CD4-positive, alpha-beta T cell treated with Interleukin-10 for 1 hour (primary cell): ENCODE measurements around the gene CDC45.
"Not testable (repeated sequence)": the region's sequence is repeated elsewhere in the genome, so short reads cannot be mapped to it uniquely, and the experiment has no call there.

Experiments
- DNase-seq: peaks from one replicate; pipeline ENCODE4 v3.0.0-alpha.2; 2020

Gene CDC45

DNA sequence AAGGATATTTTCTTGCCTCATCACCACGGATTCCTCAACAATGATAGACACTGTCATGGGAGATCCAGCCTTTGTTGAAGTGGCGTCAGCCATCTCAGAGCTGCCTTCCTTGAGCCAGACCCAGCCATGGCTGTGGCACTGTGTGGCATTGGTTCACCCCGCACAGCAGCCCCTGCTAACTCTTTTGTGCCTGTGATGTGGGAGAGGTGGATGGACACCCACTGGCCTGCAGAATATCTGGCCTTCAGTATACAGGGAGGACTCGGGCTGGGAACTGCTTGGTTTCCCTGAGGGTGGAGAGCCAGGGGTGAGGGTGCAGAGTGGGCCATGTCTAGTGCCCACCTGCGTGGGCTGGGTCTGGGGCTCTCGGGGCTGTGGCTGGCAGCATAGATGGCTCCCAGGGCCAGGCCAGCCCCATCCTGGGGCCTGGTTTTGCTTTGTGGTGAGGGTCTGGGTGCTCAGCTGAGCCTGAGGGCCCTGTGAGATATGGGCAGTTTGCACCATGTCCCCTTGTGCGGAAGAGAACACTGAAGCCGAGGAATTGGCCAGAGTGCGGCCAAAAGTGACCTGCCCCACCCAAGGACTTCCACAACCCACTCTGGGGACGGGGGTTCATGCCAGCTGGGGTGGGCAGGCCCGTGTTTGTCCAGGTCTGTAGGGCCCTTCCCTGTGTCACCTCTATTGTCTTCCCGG lies 38.3 kb downstream of the CDC45 start:
- DNase-seq, result no peak

DNA sequence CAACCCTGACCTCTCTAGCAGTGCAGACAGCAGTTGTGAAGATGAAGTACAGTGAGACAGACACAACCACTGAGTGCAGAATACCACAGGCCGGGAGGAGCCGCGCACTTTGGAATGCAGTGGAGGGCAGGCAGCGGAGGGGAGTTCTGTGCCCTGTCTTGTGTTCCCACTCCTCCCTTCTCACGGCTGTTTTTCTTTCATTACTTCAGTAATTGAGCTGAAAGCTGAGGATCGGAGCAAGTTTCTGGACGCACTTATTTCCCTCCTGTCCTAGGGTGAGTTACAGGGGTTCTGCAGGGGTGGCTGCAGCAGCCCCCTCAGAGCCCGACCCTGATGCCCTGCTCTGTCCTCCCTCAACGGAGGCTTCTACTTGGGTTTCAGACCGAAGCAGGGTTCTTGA lies 38.9 kb downstream of the CDC45 start:
- DNase-seq, result no peak

DNA sequence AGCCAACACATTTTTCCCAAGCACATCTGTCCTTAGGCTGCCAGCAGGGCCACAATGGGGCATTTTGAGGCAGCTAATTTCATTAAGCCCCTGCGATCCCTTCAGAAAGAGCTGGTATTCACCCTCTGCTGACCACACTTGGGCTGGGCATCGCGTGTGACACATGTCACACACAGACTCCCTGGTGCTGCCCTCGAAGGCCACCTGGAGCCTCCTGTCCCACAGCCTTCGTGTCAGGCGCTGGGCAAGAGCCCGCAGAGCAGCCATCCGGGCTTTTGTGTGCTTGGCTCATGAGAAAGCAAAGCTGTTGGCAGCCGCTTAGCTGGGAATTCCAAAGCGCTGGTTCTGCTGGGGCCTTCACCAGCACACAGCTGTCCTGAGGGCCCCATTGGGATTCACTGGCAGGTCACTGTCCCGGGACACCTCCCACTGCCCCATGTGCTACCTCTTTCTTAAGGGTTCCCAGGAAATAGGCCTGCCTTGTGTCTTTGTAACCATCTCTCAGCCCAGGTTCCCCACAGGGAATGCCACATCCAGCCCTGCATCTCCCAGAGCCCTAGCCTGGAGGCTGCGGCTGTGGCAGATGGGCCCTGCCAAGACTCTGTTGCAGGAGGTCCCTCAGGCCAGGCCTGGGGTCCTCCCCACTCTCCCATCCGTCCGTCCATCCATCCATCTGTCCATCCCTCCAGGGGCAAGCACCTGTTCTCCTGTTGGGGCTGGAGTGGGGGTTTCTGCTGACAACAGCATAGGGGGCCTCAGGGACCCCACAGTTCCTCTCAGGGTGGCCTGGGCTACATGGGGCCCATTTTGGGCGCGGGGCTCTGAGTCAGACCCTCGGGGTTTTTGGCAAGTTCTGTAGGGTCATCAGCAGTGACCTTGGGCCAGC lies 39.6 kb downstream of the CDC45 start:
- no peak for DNase-seq

DNA sequence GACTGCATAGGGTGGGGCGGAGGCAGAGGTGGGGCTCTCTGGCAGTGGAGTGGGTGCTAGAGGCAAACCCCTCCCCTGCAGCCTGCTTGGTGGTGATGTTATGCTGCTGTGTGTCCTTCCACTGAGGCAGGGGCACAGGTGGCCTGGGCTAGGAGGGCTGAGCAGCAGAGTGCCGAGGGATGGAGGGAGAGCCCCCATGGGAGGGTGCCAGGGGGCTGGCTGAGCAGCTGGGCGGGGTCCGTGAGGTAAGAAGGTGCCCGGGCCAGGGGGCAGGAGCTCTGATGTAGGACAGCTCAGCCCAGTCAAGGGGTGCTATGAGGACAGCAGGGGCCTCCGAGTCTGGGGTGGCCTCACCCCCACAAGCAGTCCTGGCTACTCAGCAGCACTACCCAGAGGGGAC lies 40.3 kb downstream of the CDC45 start:
- DNase-seq, result no peak

DNA sequence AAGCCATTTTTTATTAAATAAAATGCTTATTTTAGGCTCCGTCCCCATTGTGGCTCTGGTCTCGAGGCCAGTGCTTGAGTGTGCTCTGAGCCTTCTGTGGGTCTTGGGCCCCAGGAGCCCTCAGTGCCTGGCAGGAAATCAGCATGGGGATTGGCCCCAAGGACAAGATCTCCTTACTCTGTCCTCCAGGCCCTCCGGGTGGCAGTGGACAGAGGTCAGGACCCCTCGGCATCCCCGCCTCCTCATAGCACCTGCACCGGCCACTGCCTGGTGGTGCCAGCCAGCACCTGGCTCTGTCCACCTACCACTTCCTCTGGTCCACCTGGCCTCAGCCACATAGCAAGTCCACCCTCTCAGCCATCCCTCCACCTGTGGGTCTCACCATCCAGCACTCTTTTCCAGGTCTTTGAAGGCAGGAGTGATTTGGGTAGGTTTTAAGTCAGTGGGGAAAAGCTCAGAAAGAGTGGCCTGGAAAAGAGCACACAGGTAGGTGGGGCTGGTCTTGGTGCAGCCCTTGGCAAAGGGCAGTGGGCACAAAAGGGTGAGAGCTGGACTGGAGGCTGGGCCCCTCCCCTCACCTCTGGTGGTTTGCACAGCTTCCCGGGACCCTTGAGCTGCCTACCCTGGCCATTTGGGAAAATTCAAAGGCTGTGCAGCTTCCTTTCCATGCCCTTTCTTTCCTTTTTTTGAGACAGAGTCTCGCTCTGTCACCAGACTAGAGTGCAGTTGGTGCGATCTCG lies 41.0 kb downstream of the CDC45 start:
- DNase-seq, result no peak

DNA sequence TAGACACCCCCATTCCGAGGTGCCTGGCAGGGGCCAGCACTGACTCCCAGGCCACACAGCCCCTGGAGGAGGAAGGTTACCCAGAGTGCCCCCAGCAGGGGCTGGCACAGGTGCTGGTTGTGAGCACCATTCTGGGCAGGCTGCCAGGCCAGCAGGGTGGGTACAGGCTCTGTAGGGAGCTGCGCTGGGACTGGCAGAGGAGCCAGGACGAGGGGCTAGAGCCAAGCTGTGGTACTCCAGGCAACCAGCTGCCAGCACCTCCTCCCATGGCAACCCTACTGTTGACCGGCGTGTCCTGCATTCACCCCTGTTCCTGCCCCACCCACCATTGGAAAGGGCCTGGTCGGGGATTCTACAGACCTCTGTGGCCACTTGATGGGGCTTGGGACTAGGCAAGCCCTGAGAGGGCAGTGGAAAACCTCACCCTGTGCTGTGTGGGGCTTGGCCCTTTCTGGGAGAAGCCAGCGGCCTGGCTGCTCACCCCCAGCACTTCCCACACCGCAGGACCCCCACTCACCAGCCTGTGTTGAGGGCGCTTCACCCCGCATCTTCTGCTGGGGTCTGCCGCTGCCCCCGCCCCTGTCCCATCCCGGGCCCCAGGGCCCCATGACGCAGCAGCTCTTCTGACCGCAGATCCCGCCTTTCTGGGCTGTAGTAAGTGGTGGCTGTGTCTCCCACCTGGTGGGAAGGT lies 42.6 kb downstream of the CDC45 start:
- DNase-seq, result no peak

DNA sequence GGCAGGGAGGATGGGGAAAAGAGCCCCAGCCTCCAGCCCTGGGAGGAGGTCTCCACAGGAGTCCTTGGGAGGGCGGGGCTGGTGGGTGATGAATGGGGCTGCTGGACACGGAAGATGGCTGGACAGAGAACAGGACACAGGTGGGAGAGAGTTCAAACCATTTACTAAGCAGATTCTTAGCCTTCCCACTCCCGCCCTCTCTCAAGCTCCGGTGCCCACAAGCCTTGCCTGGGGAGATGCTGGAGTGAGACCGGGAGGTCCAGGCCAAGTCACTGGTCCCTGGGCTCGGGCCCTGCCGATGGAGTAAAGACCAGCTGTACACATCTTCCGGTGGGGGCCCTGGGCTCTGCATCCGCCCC lies 43.1 kb downstream of the CDC45 start:
- no peak for DNase-seq

DNA sequence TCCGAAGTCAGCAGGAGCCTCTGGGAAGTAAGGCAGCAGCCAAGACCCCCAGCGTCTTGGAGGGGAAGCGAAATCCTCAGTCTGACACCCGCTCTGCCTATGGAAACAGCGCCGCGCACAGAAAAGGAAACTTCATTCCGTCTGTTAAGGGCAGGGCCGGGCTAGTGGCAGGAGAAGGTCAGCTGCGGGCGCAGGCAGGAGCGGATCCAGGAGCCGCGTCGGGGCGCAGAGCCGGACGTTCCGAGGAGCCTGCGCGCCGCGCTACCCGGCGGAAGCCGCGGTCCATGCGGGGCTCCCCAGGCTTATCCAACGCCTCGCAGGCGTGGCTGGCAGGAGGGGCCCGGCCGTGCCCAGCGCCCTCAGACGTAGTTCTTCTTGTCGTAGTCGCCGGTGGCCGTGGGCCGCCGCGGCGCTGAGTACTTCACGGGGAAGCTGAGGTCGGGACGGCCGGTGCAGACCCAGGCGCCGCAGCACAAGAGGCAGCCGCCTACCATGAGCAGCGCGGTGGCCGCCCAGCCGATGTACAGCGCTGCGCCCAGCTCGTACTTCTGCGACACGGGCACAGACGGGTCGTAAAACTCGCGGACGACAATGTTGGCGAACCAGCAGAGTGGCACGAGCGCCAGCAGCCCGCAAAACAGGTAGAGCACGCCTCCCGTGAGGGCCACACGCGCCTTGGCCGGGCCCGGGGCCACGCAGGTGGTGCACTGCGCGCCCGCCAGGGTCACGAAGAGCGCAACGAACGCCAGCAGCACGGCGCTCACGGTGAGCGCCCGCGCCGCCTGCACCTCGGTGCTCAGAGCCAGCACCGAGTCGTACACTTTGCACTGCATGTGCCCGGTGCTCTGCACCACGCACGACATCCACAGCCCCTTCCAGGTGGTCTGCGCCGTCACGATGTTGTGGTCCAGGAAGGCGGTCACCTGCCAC lies 43.8 kb downstream of the CDC45 start:
- DNase-seq, result no peak

DNA sequence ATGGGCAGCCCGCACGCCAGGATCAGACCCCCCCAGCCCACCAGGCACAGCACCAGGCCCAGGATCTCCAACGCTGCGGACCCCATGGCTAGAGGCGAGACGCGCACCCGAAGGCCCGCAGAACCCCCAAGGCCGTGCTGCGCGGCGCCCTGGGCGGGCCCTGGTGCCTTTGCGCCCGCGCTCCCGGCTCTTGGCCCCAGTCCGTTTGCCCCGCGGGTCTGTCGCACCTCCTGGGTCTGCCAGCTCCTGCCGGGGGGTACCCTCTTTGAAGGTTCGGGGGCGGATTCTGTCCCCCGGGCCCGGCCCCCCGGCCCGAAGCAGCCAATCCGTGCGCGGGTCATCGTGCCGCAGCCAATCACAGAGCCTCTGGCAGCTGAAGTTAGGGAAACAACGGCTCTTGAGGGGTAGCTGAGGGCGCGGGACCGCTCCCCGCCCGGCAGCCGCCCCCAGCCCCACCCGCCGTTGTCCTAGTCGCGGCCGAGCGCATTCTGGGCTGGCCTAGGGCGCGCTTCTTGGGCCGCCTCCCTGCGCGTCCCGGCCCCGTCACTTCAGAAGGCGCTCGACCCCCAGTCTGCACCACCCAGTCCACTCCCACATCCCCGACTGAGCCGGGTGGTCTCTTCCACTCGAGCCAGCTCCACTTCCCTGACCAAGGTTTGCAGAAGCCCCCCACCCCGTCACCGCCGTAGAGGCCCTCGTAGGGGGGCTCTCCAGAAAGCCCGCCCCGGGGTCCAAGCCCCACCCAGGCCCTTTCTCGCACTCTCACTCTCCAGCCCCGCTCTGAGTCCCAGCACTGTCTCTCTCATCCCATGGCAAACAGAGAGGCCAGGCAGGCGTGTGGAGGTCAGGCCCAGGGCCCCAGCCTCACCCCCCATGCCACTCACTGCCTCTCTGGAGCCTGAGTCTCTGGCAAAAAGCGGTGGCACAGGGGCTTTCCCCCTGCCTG lies 44.7 kb downstream of the CDC45 start, which contains the start of gene CLDN5:
CLDN5 (minus strand) TSS at position 241 of the 946 bp plus-strand sequence; CDS start at position 86, 155 bp downstream.
- DNase-seq, result no peak

DNA sequence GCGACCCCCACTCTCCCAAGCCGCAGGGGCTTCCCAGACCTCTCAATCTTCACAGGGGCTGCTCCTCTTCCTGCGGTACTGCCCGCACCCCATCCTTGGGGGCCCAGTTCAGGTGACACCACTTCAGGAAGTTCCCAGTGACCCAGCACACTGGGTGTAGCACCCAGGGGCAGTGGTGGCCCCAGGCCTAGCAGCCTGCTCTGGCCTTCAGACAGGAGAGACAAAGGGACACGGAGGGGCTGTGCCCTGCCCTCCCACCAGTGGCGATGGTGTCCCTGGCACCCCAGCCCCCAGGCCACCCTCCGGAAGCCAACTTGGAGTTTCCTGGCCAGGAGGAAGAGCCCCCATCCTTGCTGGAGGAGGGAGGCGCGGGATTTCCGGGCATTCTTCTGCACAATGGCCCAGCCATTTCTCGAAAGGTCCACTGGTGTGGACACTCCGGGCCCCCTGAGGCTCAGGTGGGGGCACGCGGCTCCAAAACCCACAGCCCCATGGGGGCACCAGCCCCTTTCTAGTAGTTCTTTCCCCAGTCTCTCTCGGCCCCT lies 45.5 kb downstream of the CDC45 start:
- no peak for DNase-seq

DNA sequence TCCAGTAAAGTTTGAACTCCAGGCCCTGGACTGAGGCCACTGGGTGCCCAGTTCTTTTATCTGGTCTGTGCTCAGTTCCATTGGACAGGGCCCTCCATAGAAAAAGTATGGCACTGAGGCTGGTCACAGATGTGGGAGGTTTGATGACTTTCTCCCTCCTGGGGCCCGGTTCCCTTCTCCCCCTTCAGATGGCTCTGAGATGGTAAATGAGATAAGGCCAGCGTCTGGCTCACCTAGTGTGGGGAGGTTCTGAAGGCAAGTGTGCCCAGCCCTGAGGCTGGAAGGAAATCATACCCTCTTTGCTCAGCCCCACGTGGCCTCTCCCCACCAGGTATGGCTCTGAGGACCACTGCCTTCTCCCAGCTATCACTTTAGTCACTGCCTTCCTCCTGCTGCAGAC lies 45.9 kb downstream of the CDC45 start:
- DNase-seq, result no peak

DNA sequence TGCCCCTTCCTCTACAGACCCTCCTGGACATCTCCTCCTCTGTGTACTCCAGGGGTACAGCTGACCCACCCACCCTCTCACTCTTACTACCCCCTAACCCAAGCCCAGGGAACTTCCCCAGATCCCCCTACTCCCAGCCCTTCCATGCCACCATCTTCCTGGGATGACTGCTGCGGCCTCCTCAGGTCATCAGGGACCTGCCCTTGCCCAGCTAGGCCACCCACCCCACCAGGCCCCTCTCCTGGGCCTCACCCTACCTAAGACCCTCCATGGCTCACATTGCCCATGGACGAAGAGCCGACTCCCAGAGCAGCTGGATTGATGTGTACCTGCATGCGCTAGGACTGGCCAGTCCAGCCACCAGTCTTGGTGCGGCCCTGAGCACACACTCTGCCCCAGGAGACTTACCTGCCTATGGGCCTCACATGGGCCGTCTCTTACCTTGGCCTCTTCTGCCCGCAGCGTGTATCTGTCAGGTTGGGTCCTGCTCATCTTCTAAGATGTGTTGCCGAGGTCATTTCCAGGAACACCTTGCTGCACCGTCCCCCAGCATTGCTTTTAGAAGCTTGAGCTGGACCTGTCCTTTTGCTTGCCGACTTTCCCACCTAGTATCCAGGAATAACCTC lies 46.5 kb downstream of the CDC45 start:
- DNase-seq, result no peak

DNA sequence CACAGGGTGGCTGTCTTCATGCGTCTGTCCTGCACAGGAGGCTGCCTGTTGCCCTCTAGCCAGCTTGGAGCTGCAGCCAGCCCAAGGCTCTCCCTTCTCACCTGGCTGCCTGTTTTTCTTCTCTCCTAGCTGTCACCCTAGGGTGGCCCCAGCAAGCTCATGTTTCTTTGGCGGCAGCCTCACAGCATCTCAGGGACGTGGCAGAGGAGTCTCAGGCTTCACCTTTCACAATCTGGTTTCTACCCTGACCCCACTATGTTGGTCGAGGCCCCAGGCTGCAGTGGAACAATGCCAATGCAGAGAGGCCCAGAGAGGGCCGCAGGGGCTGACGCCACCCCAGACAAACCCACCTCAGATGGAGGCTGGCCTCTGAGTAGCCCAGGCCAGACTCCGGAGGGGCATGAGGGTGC lies 47.0 kb downstream of the CDC45 start:
- no peak for DNase-seq

DNA sequence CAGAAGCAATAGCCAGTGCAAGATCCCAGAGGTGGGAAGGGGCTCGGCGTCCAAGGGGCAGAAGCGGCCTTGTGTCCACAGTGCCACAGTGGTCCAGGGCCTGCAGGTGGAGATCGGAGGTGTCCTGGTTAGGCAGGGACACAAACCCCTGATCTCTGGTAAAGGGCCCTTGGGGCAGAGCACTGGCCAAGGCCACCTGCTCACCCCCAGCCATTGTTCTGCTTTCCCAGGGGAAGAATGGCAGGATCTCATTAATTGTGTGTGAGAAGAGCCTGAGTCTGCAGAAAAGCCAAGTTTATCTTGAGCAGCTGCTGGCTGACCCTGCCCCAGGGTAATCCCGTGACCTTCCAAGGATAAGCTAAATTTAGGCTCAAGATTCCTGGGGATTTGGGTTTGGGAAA lies 47.6 kb downstream of the CDC45 start:
- DNase-seq, result no peak

DNA sequence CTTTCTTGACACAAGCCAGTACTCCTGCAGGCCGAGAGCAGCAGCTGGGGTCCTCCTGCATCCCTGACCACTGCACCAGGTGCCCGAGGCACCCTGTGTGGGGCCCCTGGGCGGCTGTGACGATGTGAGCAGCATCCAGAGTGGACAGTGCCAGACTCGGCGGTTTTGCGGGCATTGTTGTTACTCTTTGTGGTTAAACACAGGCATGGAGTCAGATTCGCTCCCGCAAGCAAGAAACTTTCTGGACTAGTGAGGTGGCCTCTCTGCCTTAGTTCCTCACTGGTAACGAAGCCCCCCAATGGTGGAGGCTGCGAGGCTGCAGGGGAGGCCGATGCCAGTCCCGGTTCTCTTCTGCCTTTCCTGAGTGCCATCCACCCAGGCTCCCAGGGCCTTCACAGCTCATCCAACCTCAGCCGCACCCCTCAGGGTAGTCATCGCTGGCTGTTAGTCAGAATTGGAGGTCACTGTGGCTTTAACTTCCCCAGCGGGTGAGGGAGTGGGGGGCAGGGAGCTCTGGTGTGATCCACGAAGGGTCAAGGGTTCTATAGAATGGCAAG lies 48.2 kb downstream of the CDC45 start:
- DNase-seq, result no peak

DNA sequence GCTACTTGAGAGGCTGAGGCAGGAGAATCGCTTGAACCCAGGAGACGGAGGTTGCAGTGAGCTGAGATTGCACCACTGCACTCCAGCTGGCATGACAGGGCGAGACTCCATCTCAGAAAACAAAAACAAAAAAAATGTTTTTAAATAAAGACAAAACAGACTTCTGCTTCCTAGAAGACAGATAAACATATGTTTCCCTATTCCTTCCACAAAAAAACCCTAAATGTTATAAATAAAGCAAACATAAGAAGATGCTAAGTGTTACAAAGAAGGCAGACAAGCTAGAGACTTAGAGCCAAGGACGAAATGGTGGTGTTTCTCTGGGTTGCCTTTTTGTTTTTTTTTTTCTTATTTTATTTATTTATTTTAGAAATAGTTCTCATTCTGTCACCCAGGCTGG lies 50.1 kb downstream of the CDC45 start:
- no peak for DNase-seq

DNA sequence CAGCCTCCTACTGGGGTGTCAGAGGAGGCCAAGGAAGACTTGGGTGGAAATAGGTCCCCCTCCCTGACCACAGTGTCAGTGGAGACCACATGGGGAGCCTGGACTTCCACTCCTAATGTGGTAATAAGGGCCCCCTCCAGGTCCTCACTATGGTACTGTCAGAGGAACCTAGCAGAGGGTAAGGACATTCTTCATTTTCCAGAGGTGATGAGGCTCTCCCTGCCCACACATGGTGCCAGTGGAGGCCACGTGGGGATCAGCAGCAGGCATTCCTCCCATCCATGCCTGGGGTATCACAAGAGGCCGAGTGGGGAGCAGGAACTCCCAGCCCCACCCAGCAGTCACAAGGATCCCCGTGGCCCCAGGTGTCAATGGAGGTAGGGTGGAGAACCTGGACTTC lies 51.0 kb downstream of the CDC45 start:
- DNase-seq, result no peak

DNA sequence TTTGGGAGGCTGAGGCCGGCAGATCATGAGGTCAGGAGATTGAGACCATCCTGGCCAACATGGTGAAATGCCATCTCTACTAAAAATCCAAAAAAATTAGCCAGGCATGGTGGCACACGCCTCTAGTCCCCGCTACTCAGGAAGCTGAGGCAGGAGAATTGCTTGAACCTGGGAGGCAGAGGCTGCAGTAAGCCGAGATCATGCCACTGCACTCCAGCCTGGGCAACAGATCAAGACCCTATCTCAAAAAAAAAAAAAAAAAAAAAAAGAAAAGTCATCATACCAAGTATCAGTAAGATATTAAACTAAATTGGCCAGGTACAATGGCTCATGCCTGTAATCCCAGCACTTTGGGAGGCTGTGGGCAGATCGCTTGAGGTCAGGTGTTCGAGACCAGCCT lies 51.6 kb downstream of the CDC45 start:
- not testable (repeated sequence) for DNase-seq

DNA sequence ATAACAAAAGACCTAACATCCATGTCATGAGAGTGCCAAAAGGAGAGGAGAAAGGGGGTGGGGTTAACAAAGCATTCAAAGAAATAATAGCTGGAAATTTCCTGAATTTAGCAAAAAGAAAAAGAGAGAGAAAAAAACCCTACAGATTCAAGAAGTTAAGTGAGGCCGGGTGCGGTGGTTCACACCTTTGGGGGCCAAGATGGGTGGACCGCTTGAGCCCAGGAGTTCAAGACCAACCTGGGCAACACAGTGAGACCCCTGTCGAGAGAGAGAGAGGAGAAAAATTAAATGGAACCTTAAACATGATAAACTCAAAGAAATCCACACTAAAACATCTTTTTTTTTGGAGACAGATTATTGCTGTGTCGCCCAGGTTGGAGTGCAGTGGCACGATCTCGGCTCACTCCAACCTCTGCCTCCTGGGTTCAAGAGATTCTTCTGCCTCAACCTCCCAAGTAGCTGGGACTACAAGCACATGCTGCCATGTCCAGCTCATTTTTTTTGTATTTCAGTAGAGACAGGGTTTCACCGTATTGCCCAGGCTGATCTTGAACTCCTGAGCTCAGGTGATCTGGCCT lies 53.4 kb downstream of the CDC45 start:
- DNase-seq, result no peak
